GM19239 (cell line): ENCODE measurements around the gene CKM.

Experiments
- DNase-seq: peaks from one replicate; pipeline ENCODE4 v3.0.0; 2011; ENCODE audit warnings: low spot score; ENCODE audit not compliant: insufficient read length
- FAIRE-seq: peaks from 2 replicates; lab custom pipeline; 2011; peaks lifted over from hg19 to GRCh38; lab: Jason Lieb, UNC

The CKM gene

GRCh38 chr19:45258862-45259261 is 63.8 kb downstream of the CKM start:
- no peak for FAIRE-seq
- no peak for DNase-seq

GRCh38 chr19:45256836-45257235 is 65.8 kb downstream of the CKM start:
- DNase-seq: no peak
- FAIRE-seq: no peak
